Mucosa of descending colon (tissue), 3 donors: ENCODE measurements around the gene CANT1. TPM values are rescaled to one million over a fixed set of nuclear protein-coding genes. Genes with fewer than 3 reads are reported as not detected.
A peak's percentile ranks its signal among the peaks of the same experiment; 100 is the strongest.
"Not testable (repeated sequence)": the region's sequence is repeated elsewhere in the genome, so short reads cannot be mapped to it uniquely, and the experiment has no call there.

Experiments used
- ATAC-seq: fragments of 200-7000 bp; cut with Tn5 transposase; one replicate; pipeline ENCODE4 v1.9.1; 2020; ENCODE audit warnings: mild to moderate bottlenecking, moderate library complexity
- DNase-seq, 3 donors: peaks; one replicate each; pipeline ENCODE4 v3.0.0-alpha.2; 2020
- H3K36me3 ChIP-seq: fragments of 200-600 bp; one replicate; pipeline ENCODE4 v1.8.0; 2021; ENCODE audit warnings: low read depth, mild to moderate bottlenecking
- H3K4me1 ChIP-seq: fragments of 200-600 bp; one replicate; pipeline ENCODE4 v1.8.0; 2021; ENCODE audit warnings: low read depth, mild to moderate bottlenecking
- H3K4me3 ChIP-seq: fragments of 200-600 bp; one replicate; pipeline ENCODE4 v1.8.0; 2021; ENCODE audit warnings: mild to moderate bottlenecking
- H3K9me3 ChIP-seq: fragments of 200-600 bp; one replicate; pipeline ENCODE4 v1.8.0; 2021; ENCODE audit warnings: mild to moderate bottlenecking
- intact Hi-C, 2 donors: fragments of 100-400 bp; cut with DNase I in 1 of 2; cut with micrococcal nuclease in 1 of 2; formaldehyde crosslinking; loops; one replicate each; pipeline versions ENCODE4 v1.11.0 to v1.11.1; 2022; cut with DNase I, micrococcal nuclease
- total RNA-seq, 3 donors: library from RNA; stranded (reverse); fragmentation: NEBNext Ultra II Directional in 2 of 3; extraction: Animal tissue kit (Norgen Biotek cat#: 25700) in 2 of 3; gene quantifications; one replicate each; pipeline versions ENCODE4 v1.2.1 to v1.2.4, GENCODE V29; 2021 to 2023
- TF ChIP-seq, protein P1 (sequence below): fragments of 200-600 bp; IDR thresholded peaks from one replicate; pipeline ENCODE4 v1.8.0; 2022; ENCODE audit warnings: antibody characterized with exemption, mild to moderate bottlenecking
- donor health status: DM: no; HTN: no; CAD: no; lungs with moderate emphysema.
- donor health status: DM: no; HTN: no; CAD: no.
- donor health status: DM: no; HTN: yes; CAD: no.

CANT1 gene
- total RNA-seq, 3 donors from 2014 or later: 159 to 376 (median 242) TPM

DNA sequence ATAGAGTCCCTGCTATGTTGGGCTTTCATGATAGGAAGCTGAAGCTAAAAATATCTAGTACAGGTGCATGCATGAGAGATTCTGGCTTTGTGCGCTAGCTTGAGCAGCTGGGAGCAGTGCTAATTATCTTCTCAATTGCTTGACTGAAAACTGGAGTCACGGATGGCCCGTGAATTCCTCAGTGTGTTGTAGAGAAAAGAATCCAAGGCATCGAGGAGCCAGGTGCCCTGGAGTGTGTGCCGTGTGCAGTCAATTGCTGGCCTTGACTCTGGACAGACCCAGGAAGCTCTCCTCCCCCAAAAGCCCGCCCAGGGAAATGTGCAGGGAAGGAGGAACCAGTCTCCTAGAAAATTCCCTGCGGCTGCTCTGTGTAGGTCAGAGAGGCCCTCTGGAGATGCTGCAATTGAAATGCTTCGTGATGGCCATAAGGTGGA is 44.1 kb downstream of the CANT1 start:
- H3K4me3 ChIP-seq: no peak overlapping the region
- intact Hi-C loops: no loop called here
- H3K36me3 ChIP-seq: no peaks in the 10 kb centered on the region
- TF ChIP-seq, protein P1, sequence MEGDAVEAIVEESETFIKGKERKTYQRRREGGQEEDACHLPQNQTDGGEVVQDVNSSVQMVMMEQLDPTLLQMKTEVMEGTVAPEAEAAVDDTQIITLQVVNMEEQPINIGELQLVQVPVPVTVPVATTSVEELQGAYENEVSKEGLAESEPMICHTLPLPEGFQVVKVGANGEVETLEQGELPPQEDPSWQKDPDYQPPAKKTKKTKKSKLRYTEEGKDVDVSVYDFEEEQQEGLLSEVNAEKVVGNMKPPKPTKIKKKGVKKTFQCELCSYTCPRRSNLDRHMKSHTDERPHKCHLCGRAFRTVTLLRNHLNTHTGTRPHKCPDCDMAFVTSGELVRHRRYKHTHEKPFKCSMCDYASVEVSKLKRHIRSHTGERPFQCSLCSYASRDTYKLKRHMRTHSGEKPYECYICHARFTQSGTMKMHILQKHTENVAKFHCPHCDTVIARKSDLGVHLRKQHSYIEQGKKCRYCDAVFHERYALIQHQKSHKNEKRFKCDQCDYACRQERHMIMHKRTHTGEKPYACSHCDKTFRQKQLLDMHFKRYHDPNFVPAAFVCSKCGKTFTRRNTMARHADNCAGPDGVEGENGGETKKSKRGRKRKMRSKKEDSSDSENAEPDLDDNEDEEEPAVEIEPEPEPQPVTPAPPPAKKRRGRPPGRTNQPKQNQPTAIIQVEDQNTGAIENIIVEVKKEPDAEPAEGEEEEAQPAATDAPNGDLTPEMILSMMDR: no peak
- peaks cover 9% of the 10 kb centered on the region for H3K4me1 ChIP-seq
- DNase-seq: no peak
- H3K9me3 ChIP-seq: no peaks in the 10 kb centered on the region
- no peak for ATAC-seq

DNA sequence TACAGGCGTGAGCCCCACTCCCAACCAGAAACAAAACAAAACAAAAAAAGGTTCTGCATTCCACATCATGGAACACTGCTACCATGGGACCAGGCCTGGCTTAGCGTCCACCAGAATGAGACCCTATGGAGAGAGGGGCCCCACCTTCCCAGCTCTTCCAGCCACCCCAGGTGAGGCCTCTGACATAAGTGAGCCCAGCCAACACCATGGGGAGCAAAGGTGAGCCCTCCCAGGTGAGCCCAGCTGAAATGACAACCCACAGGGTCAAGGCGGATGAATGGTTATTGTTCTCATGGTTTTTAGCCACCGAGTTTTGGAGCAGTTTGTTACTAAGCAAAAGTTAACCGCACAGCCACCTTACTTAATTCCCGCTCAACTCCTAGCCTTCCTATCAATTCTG is 46.2 kb downstream of the CANT1 start:
- Histone ChIP-seq H3K4me1 (peaks cover 8% of the 10 kb centered on the region), H3K4me3 (no peak overlapping the region), H3K36me3 (no peaks in the 10 kb centered on the region), H3K9me3 (no peaks in the 10 kb centered on the region)
- no peak for ATAC-seq
- DNase-seq: no peak
- TF ChIP-seq, protein P1: no peak
- intact Hi-C loops: no loop called here

DNA sequence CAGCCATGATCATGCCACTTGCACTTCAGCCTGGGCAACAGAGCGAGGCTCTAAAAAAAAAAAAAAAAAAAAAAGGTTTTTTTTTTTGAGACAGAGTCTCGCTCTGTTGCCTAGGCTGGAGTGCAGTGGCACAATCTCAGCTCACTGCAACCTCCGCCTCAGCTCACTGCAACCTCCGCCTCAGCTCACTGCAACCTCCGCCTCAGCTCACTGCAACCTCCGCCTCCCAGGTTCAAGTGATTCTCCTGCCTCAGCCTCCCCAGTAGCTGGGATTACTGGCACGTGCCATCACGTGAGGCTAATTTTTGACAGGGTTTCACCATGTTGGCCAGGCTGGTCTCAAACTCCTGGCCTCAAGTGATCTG is 46.6 kb downstream of the CANT1 start:
- H3K4me1 ChIP-seq, H3K9me3 ChIP-seq, ATAC-seq, DNase-seq, H3K4me3 ChIP-seq, H3K36me3 ChIP-seq, intact Hi-C loops: not testable (repeated sequence)

DNA sequence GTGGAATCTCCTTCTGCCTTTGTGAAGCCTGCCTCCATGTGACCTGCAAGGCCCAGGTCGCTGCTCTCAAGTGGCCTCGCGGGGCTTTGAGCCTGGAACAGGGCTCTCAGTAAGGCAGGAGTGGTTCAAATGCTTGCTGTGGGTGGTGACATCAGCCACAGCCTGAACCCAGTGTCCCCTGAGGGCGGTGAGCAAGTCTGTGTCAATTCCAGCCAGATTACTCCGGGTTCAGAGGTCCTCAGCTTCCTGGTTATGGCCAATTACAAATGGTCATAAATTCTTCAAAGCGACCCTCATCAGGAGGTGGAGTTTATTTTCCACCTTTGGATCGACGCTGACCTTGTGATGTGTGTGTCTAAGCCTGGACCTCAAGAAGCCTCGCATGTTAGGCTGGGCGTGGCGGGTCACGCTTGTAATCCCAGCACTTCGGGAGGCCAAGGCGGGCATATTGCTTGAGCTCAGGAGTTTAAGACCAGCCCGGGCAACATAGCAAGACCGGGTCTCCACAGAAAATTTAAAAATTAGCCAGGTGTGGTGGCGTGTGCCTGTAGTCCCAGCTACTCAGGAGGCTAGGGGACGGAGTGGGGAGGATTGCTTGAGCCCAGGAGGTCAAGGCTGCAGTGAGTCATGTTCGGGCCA is 47.1 kb downstream of the CANT1 start:
- peak; percentile 67 to 74 (median 68) for DNase-seq
- no peaks in the 10 kb centered on the region for H3K9me3 ChIP-seq
- no peak overlapping the region for H3K4me3 ChIP-seq
- peaks cover 8% of the 10 kb centered on the region for H3K4me1 ChIP-seq
- no peaks in the 10 kb centered on the region for H3K36me3 ChIP-seq
- intact Hi-C loops: no loop called here
- TF ChIP-seq, protein P1: no peak
- ATAC-seq: peak; percentile 90

DNA sequence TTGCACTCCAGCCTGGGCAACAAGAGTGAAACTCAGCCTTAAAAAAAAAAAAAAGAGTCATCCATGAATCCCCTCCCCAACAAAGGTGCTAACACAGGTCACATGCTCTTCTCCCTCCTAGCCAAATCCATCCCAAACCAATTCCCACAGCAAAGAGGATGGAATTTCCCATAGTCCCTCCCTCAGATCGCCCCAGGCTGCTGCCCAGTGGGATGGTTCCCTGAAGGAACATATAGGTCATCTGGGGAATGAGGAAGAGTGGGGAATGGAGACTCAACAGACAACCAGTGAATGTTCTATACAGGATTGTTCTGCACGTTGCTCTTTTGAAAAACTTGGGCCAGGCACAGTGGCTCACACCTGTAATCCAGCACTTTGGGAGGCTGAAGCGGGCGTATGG is 48.0 kb downstream of the CANT1 start:
- TF ChIP-seq, protein P1: no peak
- intact Hi-C loops: no loop called here
- H3K36me3 ChIP-seq: no peaks in the 10 kb centered on the region

DNA sequence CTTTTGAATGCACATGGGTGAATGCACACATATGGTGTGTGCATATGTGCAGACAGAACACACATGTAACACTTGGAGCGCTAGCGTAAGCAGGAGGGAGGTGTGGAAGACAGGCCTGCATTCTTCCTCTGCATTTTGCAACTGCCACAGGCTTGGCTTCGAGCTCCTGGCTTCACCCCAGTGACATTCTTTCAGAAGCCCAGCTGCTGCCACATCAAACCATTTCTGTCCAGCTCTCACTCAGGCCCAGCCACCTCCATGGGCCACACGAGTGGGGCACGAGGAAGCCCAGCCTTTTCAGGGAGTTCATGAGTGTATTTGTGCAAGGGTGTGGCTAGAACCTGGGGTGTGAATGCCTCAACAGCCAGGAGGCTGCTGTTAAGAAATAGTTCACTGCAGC is 48.6 kb downstream of the CANT1 start:
- Histone ChIP-seq H3K9me3 (no peaks in the 10 kb centered on the region), H3K4me3 (no peak overlapping the region), H3K4me1 (peaks cover 8% of the 10 kb centered on the region), H3K36me3 (no peaks in the 10 kb centered on the region)
- intact Hi-C loops: no loop called here
- peak in 1 of 3 donors; percentile 45 for DNase-seq
- TF ChIP-seq, protein P1: no peak
- peak; percentile 53 for ATAC-seq

More for the DNA sequence above, 48.0 kb downstream of the CANT1 start:
- Histone ChIP-seq H3K4me3 (no peak overlapping the region), H3K9me3 (no peaks in the 10 kb centered on the region), H3K4me1 (peaks cover 8% of the 10 kb centered on the region)
- ATAC-seq: no peak
- DNase-seq: no peak
